Gastrocnemius medialis (tissue), 4 donors: ENCODE data around the gene NTNG1.

ENCODE experiments used
- CTCF ChIP-seq, 5 experiments: fragments of 450-650 bp in 3 of 5; fragments of 200-600 bp in 2 of 5; sonication (generic) in 2 of 5; IDR thresholded peaks in 4 of 5; conservative IDR thresholded peaks in 1 of 5; 1 replicate in 4 of 5; 2 replicates in 1 of 5; pipeline ENCODE4 v1.5.1; 2016 to 2019; ENCODE audit warnings: antibody characterized with exemption in 5 of 5, mild to moderate bottlenecking in 3 of 5, moderate library complexity in 3 of 5
- POLR2A ChIP-seq, 2 donors: fragments of 450-650 bp; IDR thresholded peaks; one replicate each; pipeline ENCODE4 v1.6.1; 2017; ENCODE audit warnings: antibody characterized with exemption in 2 of 2, mild to moderate bottlenecking in 2 of 2, moderate library complexity in 2 of 2

GRCh38 chr1:107433635-107434360, 293.0 kb downstream of the NTNG1 start:
- TF ChIP-seq CTCF (IDR thresholded peaks at IDR 0.05 in 4 of 5, conservative IDR thresholded peaks at IDR 0.05 in 1 of 5) (no peak), POLR2A (IDR thresholded peaks at IDR 0.05) (no peak)
